ENCODE data around the gene PAK2.

PAK2 gene
- long read RNA-seq, full-length matches to known transcripts: 67 of 127 reads
- long read RNA-seq, partial matches to known transcripts: 37 of 127 reads
- long read RNA-seq, other reads (novel, unspliced or antisense): 23 of 127 reads

GRCh38 chr3:196739671-196740480 is at the start of gene PAK2:
Gene PAK2 (plus strand): TSS chr3:196739857. CDS start chr3:196782647, 42,790 bp downstream.
- H3K27ac ChIP-seq (replicated peaks): peak within 1 kb of the TSS; percentile 89

GRCh38 chr3:196689941-196690660 is 49.6 kb upstream of the PAK2 start:
- TF ChIP-seq REST (IDR thresholded peaks at IDR 0.05; ENCODE audit: insufficient replicate concordance, low read depth): no peak
- TF ChIP-seq CTCF (IDR thresholded peaks at IDR 0.05; ENCODE audit: insufficient read depth, low read length): no peak
- TF ChIP-seq SPI1 (IDR thresholded peaks at IDR 0.05; ENCODE audit: borderline replicate concordance, low read depth): no peak
- no peak for TF ChIP-seq POLR2AphosphoS5 (IDR thresholded peaks at IDR 0.05; ENCODE audit: low read depth)
- TF ChIP-seq GABPA (IDR thresholded peaks at IDR 0.05; ENCODE audit: low read depth): no peak
- peak in 1 of 2 experiments; percentile 56 for DNase-seq (ENCODE audit: low read depth in 1 of 2, low spot score in 1 of 2)
- no peak overlapping the region for H3K4me3 ChIP-seq (replicated peaks; ENCODE audit: insufficient read depth, low read length)

More at GRCh38 chr3:196739671-196740480, at the start of gene PAK2:
- H3K27me3 ChIP-seq (ENCODE audit: insufficient read depth, poor library complexity, severe bottlenecking): no peaks in the 10 kb centered on the region
- TF ChIP-seq SPI1 (IDR thresholded peaks at IDR 0.05; ENCODE audit: borderline replicate concordance, low read depth) (peak; percentile 53; the same call in 1 of the 2 replicates), CTCF (IDR thresholded peaks at IDR 0.05; ENCODE audit: insufficient read depth, low read length) (no peak), GABPA (IDR thresholded peaks at IDR 0.05; ENCODE audit: low read depth) (no peak), POLR2AphosphoS5 (IDR thresholded peaks at IDR 0.05; ENCODE audit: low read depth) (peak; percentile 65; the same call in 1 of the 2 replicates), REST (IDR thresholded peaks at IDR 0.05; ENCODE audit: insufficient replicate concordance, low read depth) (peak; percentile 40)
- DNase-seq (ENCODE audit: low read depth in 1 of 2, low spot score in 1 of 2): peak; percentile 82 to 95
- peak within 1 kb of the TSS; percentile 47 for H3K4me3 ChIP-seq (replicated peaks; ENCODE audit: insufficient read depth, low read length)

GRCh38 chr3:196691386-196691785 is 48.3 kb upstream of the PAK2 start:
- H3K4me3 ChIP-seq (replicated peaks; ENCODE audit: insufficient read depth, low read length): no peak overlapping the region
- TF ChIP-seq GABPA (IDR thresholded peaks at IDR 0.05; ENCODE audit: low read depth) (no peak), CTCF (IDR thresholded peaks at IDR 0.05; ENCODE audit: insufficient read depth, low read length) (no peak), SPI1 (IDR thresholded peaks at IDR 0.05; ENCODE audit: borderline replicate concordance, low read depth) (no peak), POLR2AphosphoS5 (IDR thresholded peaks at IDR 0.05; ENCODE audit: low read depth) (no peak), REST (IDR thresholded peaks at IDR 0.05; ENCODE audit: insufficient replicate concordance, low read depth) (no peak)
- peak in 1 of 2 experiments; percentile 40 for DNase-seq (ENCODE audit: low read depth in 1 of 2, low spot score in 1 of 2)
- H3K27ac ChIP-seq (replicated peaks): peak overlapping the region; percentile 35
- H3K27me3 ChIP-seq (ENCODE audit: insufficient read depth, poor library complexity, severe bottlenecking): no peaks in the 10 kb centered on the region

More at GRCh38 chr3:196689941-196690660, 49.6 kb upstream of the PAK2 start:
- no peaks in the 10 kb centered on the region for H3K27me3 ChIP-seq (ENCODE audit: insufficient read depth, poor library complexity, severe bottlenecking)
- H3K27ac ChIP-seq (replicated peaks): peak overlapping the region; percentile 43

Measured in HL-60 (cell line).